SH-SY5Y (cell line): Measurements from ENCODE around the gene RNU6-9.

ENCODE experiments used
- GATA2 ChIP-seq: IDR thresholded peaks from 2 replicates; pipeline ENCODE4 v1.6.1; 2011; ENCODE audit warnings: mild to moderate bottlenecking, low read depth, low read length
- GATA3 ChIP-seq: IDR thresholded peaks from 2 replicates; pipeline ENCODE4 v1.6.1; 2011; ENCODE audit warnings: low read depth, mild to moderate bottlenecking, low read length, moderate library complexity

DNA sequence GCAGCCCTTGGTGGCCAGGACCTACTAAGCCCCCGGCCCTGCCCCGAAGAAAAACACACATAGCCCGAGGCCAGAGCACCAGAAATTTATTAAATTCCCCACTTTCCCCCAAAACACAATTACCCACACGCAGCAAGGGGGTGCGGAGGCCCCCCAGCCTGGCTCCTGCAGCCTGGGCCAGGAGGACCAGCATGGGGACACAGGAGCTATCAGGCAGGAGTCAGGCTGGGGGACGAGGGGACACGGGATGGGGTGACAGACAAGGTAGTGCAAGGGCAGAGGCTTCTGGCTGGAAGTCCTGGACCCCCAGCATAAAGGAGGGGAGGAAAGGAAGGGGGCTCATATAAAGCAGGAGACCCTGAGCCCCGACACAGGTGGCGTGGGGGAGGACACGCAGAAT is 3.1 kb downstream of the RNU6-9 start:
- no peak for TF ChIP-seq GATA3
- no peak for TF ChIP-seq GATA2
